ENCODE measurements around the gene TACSTD2.
"Not testable (repeated sequence)": the region's sequence is repeated elsewhere in the genome, so short reads cannot be mapped to it uniquely, and the experiment has no call there.

Gene TACSTD2

GRCh38 chr1:58587667-58588066, 10.6 kb upstream of the TACSTD2 start:
- no peak for DNase-seq (ENCODE audit: low read depth in 2 of 2)

DNA sequence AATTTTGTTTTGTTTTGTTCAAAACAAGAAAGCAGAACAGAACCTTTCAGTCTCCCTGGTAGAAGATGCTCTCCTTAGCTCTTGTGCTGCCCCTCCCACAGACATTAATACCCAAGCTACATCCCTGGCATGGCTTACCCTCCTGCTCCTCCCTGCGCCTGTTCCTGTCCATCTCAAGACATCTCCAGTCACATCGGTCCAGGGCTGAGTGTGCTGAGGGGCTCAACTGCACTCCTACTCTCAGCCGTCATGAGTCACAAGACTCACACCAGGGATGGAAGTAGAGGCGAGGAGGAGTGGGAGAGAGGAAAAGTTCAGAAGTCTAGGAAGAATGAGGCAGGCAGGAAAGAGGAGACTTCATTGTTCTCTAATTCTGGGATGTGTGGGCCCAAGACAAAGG, 9.2 kb upstream of the TACSTD2 start:
- DNase-seq (ENCODE audit: low read depth in 2 of 2): no peak

DNA sequence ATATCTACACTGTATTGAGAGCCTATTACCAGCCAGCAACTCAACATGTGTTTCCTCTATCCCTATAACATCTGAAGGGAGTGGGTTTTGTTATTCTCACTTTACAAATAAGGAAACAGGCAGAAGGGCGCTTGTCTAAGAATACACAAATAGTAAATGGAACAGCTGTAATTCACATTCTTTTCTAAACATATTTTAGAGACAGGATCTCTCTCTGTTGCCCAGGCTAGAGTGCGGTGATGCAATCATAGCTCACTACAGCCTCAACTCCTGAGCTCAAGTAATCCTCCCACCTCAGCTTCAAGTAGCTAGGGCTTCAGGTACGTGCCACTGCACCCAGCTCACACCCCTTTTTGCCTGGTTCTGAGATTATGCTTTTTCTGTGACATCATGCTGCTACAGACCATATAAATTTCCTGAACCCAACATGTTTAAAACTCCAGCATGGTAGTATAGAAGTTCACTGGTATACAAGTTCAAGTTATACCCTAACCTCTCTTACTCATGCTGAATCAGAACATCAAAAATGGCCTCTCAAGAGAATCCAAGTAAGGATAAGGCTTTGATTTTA, 8.6 kb upstream of the TACSTD2 start:
- DNase-seq (ENCODE audit: low read depth in 2 of 2): no peak

GRCh38 chr1:58585166-58585565, 8.1 kb upstream of the TACSTD2 start:
- DNase-seq (ENCODE audit: low read depth in 2 of 2): no peak

GRCh38 chr1:58584082-58584895, 7.2 kb upstream of the TACSTD2 start:
- no peak for DNase-seq (ENCODE audit: low read depth in 2 of 2)

GRCh38 chr1:58583496-58583895, 6.4 kb upstream of the TACSTD2 start:
- no peak for DNase-seq (ENCODE audit: low read depth in 2 of 2)

- DNase-seq (ENCODE audit: low read depth in 2 of 2): not testable (repeated sequence)
These were observed 5.1 kb upstream of the TACSTD2 start for GRCh38 chr1:58582143-58582542.

DNA sequence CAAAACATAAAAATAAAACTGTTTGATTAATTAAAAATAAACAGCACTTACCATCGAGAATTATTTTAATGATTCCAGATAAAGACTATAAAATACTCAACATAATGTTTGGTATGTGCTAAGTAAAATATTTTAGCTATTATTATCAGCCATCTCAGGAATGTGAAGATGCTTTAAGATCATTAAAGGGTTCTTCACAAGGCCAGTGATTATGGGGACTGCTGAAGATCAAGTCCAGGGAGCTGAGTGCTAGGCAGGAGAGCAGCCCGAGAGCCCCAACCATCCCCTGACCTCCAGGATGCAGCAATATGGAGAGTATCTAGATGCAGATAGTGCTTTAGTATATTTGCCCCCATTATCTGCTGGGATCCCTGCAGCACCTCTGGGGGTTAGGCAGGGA, 4.6 kb upstream of the TACSTD2 start:
- no peak for DNase-seq (ENCODE audit: low read depth in 2 of 2)

DNA sequence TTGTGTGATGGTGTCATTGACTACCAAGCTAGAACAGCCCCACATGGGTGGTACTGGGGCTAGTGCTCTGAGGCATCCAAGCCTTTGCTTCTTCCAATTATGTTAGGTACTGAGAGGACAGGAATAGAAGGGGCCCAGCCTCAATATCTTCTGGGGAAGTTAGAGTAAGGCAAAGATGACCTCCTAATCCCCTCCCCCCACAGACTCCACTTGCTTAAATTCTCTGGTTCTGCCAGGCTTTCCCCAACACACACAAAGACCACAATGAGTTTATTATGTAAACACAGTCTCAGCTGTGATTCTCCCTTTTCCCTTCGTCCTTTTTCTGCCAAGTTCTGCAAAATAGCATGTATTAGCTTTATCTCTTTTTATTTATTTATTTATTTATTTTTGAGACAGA, 3.1 kb upstream of the TACSTD2 start:
- DNase-seq (ENCODE audit: low read depth in 2 of 2): no peak

DNA sequence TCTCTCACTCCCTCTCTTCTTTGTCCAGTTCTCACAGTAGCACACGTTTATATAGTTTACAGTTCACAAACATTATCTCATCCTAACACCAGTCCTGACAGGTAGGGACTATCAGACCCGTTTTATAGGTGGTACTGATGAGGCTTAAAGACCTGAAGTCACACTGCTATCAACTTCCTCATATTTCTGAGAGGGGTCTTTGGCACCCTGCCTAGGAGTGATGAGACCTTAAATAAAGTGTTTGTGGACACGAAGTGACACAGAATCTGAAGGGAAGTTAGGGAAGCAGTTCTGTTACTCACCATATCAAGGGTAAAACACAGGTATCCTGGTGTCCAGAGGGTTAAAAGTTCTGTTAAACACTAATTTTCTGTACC, 590 bp upstream of the TACSTD2 start:
- DNase-seq (ENCODE audit: low read depth in 2 of 2): no peak

GRCh38 chr1:58576325-58576726, 726 bp downstream of the TACSTD2 start:
- no peak for DNase-seq (ENCODE audit: low read depth in 2 of 2)

DNA sequence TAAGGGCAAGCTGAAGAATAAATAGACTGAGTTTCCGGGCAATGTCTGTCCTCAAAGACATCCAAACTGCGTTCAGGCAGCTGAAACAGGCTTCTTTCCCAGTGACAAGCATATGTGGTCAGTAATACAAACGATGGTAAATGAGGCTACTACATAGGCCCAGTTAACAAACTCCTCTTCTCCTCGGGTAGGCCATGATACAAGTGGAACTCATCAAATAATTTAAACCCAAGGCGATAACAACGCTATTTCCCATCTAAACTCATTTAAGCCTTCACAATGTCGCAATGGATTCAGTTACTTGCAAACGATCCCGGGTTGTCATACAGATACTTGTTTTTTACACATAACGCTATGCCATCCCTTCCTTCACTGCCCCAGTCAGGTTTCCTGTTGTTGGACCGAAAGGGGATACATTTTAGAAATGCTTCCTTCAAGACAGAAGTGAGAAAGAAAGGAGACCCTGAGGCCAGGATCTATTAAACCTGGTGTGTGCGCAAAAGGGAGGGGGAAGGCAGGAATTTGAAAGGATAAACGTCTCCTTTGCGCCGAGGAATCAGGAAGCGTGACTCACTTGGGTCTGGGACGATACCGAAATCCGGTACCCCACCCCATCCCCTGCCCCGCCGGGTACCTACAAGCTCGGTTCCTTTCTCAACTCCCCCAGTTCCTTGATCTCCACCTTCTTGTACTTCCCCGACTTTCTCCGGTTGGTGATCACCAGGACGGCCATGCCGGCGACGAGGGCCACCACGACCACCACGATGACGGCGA, 1.3 kb downstream of the TACSTD2 start:
- no peak for DNase-seq (ENCODE audit: low read depth in 2 of 2)

DNA sequence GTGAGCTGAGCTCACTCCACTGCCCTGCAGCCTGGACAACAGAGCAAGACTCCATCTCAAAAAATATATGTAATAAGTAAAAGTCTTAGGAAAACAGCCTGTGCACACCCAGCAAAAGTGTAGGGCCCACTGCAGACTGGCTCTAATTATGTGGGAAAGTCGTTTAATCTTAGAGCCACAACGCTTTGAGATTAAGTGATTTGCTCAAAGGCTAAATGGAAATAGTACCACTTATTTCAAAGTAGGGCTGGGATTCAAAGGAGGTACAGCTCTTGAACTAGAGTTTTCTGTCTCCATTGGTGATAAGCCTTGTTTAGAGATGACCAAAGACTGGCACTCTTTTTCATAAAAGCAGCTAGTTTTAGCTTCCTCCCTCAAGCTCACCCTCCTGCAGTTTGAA, 2.2 kb downstream of the TACSTD2 start:
- no peak for DNase-seq (ENCODE audit: low read depth in 2 of 2)

DNA sequence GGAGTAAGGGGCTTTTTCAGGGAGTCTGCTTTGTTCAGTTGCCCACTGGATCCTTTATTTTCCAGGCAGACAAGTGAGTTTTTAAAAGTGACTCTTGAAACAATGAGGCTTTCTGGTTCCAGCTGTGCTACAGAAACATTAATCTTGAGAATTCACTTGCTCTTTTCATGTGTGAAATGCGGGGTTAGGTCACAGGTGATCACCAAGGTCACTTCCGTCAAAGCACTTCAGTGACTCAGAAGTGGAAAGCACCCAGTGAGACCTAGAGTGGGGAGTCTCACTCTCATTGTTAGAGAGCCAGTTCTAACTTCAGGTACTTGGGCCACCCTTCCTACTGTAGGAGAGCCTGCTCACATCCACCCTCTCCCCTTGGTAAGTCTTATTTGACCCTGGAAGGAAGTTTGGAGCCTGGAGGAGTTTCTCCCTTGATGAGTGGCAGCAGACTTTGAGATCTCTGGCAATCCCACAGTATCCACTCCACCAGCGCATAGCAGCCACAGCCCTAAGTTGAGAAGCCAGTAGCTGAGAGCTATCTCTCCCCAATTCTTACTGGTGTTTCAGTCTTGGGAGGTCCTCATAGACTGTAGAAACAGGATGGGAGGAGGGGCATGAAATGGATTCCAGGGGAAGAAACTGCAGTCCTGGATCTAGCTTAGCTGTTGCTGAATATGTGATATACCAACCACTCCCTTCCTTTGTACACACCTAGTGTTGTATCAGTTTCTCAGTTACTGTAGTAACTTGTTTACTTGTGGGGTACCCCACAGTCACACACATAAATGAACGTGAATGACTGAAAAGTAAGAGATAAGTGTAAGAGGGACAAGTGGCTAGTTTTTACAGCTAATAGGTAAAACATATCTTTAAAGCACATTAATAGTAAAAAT, 3.1 kb downstream of the TACSTD2 start:
- DNase-seq (ENCODE audit: low read depth in 2 of 2): peak in 1 of 2 donors; percentile 32

DNA sequence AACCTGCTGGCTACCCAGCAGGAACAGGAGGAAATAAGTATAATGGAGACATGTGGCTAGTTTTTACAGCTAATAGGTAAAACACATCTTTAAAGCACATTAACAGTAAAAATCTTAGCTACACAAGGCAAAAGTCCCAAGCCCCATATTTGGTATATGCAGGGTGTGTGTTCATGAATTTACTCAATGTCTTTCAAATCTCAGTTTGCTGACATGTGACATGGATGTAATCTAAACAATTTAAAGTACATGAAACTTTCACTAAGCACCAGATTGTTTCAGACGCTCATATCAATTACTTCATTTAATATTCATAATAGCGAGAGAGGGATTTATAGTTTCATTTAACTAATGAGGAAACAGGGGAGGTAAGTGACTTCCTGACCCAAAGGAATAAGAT, 3.9 kb downstream of the TACSTD2 start:
- DNase-seq (ENCODE audit: low read depth in 2 of 2): no peak

DNA sequence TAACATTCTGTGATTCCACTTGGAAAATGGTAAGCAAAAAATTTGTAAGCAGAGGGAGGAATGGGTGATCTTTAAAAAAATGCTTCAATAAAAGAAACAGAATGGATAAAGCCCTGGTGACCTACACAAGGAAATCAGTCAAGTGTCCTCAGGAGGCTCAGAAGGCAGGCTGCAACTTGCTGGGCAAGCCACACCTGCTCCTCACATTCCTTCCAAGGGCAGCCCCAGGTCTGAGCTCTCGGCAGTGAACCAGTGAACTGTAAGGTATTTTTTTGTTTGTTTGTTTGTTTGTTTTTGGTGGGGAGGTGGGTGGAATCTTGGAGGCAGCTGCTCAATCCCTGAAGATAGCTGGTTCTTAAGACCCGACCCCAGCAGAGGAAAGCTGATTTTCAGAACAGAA, 4.4 kb downstream of the TACSTD2 start:
- DNase-seq (ENCODE audit: low read depth in 2 of 2): no peak

- no peak for DNase-seq (ENCODE audit: low read depth in 2 of 2)
These were observed 5.4 kb downstream of the TACSTD2 start for GRCh38 chr1:58571616-58572015.

GRCh38 chr1:58570817-58571216, 6.2 kb downstream of the TACSTD2 start:
- DNase-seq (ENCODE audit: low read depth in 2 of 2): no peak

- no peak for DNase-seq (ENCODE audit: low read depth in 2 of 2)
These were observed 7.0 kb downstream of the TACSTD2 start for GRCh38 chr1:58570094-58570493.

GRCh38 chr1:58568911-58569310, 8.1 kb downstream of the TACSTD2 start:
- DNase-seq (ENCODE audit: low read depth in 2 of 2): no peak

GRCh38 chr1:58568271-58568860, 8.7 kb downstream of the TACSTD2 start:
- no peak for DNase-seq (ENCODE audit: low read depth in 2 of 2)

DNA sequence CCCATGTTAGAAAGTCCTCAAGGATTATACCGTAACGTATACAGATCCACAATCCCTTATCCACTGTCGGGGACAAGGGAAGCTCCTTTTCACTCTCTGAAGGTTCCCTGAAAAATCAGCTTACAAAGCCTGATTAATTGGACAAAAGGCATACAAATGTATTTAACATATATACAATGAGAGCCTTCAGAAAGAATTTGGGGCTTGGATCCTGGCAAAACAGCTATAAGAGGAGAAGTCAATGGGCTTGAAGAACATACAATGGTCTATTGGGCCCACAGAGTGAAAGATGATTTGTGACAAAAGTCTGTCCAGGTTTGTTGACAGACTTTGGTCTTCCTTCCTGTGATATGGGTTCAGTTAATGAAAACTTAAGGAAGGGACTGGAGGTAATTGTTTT, 10.7 kb downstream of the TACSTD2 start:
- no peak for DNase-seq (ENCODE audit: low read depth in 2 of 2)

All from stimulated activated CD4-positive, alpha-beta T cell treated with anti-CD3 and anti-CD28 coated beads, Interleukin-4, amount 100 ng/mL, for 48 hours (primary cell).